ENCODE results near the gene COX5A.

COX5A gene

GRCh38 chr15:74937590-74938371, at the start of gene COX5A:
Gene COX5A, minus strand, starts transcription at chr15:74938073. Its CDS starts 59 bp downstream, at chr15:74938014.
- peak; percentile 87 for DNase-seq

- DNase-seq = no peak
Measured at GRCh38 chr15:74983725-74984231, 45.9 kb upstream of the COX5A start.

- no peak for DNase-seq
Measured at GRCh38 chr15:74982183-74982582, 44.3 kb upstream of the COX5A start.

GRCh38 chr15:74978503-74978902, 40.6 kb upstream of the COX5A start:
- DNase-seq = no peak

GRCh38 chr15:74978077-74978476, 40.2 kb upstream of the COX5A start:
- no peak for DNase-seq

- DNase-seq = no peak
Measured at GRCh38 chr15:74977599-74977998, 39.7 kb upstream of the COX5A start.

- no peak for DNase-seq
Measured at GRCh38 chr15:74976159-74976558, 38.3 kb upstream of the COX5A start.

GRCh38 chr15:74967670-74968069, 29.8 kb upstream of the COX5A start:
- no peak for DNase-seq

GRCh38 chr15:74964794-74965193, 26.9 kb upstream of the COX5A start:
- no peak for DNase-seq

- DNase-seq = no peak
Measured at GRCh38 chr15:74963213-74963612, 25.3 kb upstream of the COX5A start.

GRCh38 chr15:74962671-74963070, 24.8 kb upstream of the COX5A start:
- no peak for DNase-seq

GRCh38 chr15:74962219-74962618, 24.3 kb upstream of the COX5A start:
- DNase-seq = no peak

- DNase-seq = no peak
Measured at GRCh38 chr15:74961616-74962015, 23.7 kb upstream of the COX5A start.

- no peak for DNase-seq
Measured at GRCh38 chr15:74960995-74961588, 23.2 kb upstream of the COX5A start.

GRCh38 chr15:74960286-74960685, 22.4 kb upstream of the COX5A start:
- no peak for DNase-seq

- no peak for DNase-seq
Measured at GRCh38 chr15:74959586-74959939, 21.7 kb upstream of the COX5A start.

GRCh38 chr15:74958908-74959585, 21.2 kb upstream of the COX5A start:
- peak; percentile 27 for DNase-seq

- DNase-seq = no peak
Measured at GRCh38 chr15:74958320-74958907, 20.5 kb upstream of the COX5A start.

- DNase-seq = no peak
Measured at GRCh38 chr15:74957476-74958035, 19.7 kb upstream of the COX5A start.

- DNase-seq = no peak
Measured at GRCh38 chr15:74956648-74957475, 19.0 kb upstream of the COX5A start, which contains the start of gene RPP25. Gene RPP25, minus strand, starts transcription at chr15:74956772. Its CDS starts 189 bp downstream, at chr15:74956583.

- DNase-seq = no peak
Measured at GRCh38 chr15:74955796-74956647, 18.1 kb upstream of the COX5A start.

Data from NCI-H1436 treated with DMSO at 0.1 percent for 48 hours (cell line).